ENCODE results near the gene POFUT2.

Gene POFUT2

GRCh38 chr21:45334134-45334533 is 46.4 kb upstream of the POFUT2 start:
- TF ChIP-seq CTCF (IDR thresholded peaks at IDR 0.05; ENCODE audit: insufficient read depth, low read depth, low read length, missing control alignments): no peak
- DNase-seq (ENCODE audit: low read depth): no peak

GRCh38 chr21:45333583-45334121 is 46.0 kb upstream of the POFUT2 start:
- no peak for TF ChIP-seq CTCF (IDR thresholded peaks at IDR 0.05; ENCODE audit: insufficient read depth, low read depth, low read length, missing control alignments)
- no peak overlapping the region for H3K4me3 ChIP-seq (ENCODE audit: low read depth, low read length)
- no peak for DNase-seq (ENCODE audit: low read depth)

More at GRCh38 chr21:45334134-45334533, 46.4 kb upstream of the POFUT2 start:
- no peak overlapping the region for H3K4me3 ChIP-seq (ENCODE audit: low read depth, low read length)

GRCh38 chr21:45332981-45333582 is 45.4 kb upstream of the POFUT2 start:
- no peak for DNase-seq (ENCODE audit: low read depth)
- no peak for TF ChIP-seq CTCF (IDR thresholded peaks at IDR 0.05; ENCODE audit: insufficient read depth, low read depth, low read length, missing control alignments)
- H3K4me3 ChIP-seq (ENCODE audit: low read depth, low read length): no peak overlapping the region

GRCh38 chr21:45332415-45332814 is 44.7 kb upstream of the POFUT2 start:
- no peak for DNase-seq (ENCODE audit: low read depth)
- no peak overlapping the region for H3K4me3 ChIP-seq (ENCODE audit: low read depth, low read length)
- no peak for TF ChIP-seq CTCF (IDR thresholded peaks at IDR 0.05; ENCODE audit: insufficient read depth, low read depth, low read length, missing control alignments)

- no peak overlapping the region for H3K4me3 ChIP-seq (ENCODE audit: low read depth, low read length)
- no peak for TF ChIP-seq CTCF (IDR thresholded peaks at IDR 0.05; ENCODE audit: insufficient read depth, low read depth, low read length, missing control alignments)
- no peak for DNase-seq (ENCODE audit: low read depth)
Observed at GRCh38 chr21:45331531-45332147, 43.9 kb upstream of the POFUT2 start.

GRCh38 chr21:45330851-45331261 is 43.2 kb upstream of the POFUT2 start:
- no peak for DNase-seq (ENCODE audit: low read depth)
- no peak overlapping the region for H3K4me3 ChIP-seq (ENCODE audit: low read depth, low read length)
- TF ChIP-seq CTCF (IDR thresholded peaks at IDR 0.05; ENCODE audit: insufficient read depth, low read depth, low read length, missing control alignments): no peak
